GM13976 (cell line): ENCODE measurements around the gene CACFD1.

Source experiments
- DNase-seq: peaks from one replicate; pipeline ENCODE4 v3.0.0; 2012; ENCODE audit warnings: low spot score
- CTCF ChIP-seq: IDR thresholded peaks from 2 replicates; pipeline ENCODE4 v1.5.1; 2012; ENCODE audit warnings: borderline replicate concordance, mild to moderate bottlenecking; ENCODE audit not compliant: insufficient read depth; ENCODE audit errors: extremely low read depth, missing control alignments, control extremely low read depth
- in situ Hi-C: fragments of 300-500 bp; cut with MboI; formaldehyde crosslinking; loops from one replicate; pipeline ENCODE4 v1.12.0; 2022; ENCODE audit warnings: low sequenced_read_pairs, mixed read lengths, inconsistent platforms; ENCODE audit not compliant: unreplicated experiment

CACFD1 gene

DNA sequence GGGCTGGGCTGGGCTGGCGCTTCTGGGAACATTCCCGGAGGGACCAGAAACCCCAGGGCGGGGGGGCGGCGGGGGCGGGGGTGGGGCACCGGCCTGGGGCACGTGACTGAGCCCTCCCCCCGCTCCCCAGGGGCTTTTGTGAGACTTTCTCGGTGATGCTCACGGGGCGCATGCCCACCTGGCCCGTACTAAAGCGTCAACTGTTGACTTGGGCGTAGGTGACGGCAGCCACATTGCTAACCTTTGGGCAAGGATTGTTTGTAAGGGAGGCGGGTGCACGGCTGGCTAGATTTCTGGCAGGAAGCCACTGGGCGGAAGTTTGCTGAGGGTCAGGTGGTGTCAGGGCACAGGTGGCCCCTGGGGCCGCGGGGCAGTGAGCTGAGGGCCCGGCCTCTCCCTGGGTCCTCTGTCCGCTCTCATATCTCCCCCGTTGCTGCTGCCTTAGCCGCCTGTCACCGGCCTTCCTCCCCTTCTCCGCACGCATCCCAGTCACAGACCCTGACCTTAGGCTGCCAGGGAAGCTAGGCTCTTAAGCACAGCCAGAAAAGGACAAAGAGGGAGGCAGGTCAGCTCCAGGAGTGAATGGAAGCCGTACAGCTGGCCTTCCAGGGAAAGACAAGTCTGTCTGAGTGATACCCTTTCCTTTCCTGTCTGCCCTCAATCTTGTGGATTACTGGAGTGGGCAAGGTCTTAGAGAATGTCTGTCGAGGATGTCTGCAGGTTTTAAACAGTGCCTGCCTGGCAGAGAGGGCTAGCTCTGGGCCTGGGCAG is 812 bp downstream of the CACFD1 start:
- no peak for TF ChIP-seq CTCF
- in situ Hi-C loops = no loop called here
- DNase-seq = peak; percentile 76

DNA sequence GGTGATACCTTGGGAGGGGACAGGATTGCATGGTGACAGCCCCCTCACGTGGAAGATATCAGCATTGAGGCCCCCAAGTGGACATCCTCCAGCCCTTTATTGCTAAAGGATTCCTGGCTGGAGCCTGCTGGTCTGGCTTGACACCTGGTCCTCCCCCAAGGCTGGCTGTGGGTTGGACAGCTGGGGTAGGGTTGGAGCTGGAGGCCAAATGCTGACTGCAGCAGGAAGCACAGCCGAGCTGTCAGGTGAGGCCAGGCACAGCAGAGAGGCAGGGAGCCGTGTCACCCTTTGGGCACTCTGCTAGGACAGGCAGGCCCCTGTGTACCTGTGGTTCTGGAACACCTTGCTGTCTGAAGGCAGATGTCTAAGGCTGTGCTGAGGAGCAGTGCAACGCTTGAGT is 2.2 kb downstream of the CACFD1 start:
- in situ Hi-C loops = no loop called here
- no peak for TF ChIP-seq CTCF
- DNase-seq = no peak

GRCh38 chr9:133463234-133463863 is 3.6 kb downstream of the CACFD1 start:
- in situ Hi-C loops = no loop called here
- TF ChIP-seq CTCF = peak; percentile 20
- no peak for DNase-seq

GRCh38 chr9:133463864-133464615 is 4.3 kb downstream of the CACFD1 start:
- no peak for DNase-seq
- in situ Hi-C loops = no loop called here

DNA sequence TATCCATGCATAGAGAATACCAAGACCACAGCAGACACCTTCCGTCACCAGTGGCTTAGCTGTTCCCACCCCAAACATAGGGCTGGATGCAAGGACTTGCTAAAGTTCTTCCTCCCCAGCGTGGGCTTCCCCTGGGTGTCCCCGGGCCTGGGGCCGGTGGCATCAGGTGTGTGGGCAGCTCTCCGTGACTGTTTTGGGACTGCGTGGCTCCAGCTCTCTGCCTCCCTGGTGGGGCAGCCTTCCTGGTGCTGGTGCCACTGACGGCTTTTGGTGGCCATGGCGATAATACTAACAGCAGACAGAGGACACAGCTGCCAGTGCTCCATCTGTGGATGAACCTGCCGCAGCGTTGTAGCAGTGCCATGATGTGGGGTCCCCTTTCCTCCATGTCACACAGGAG is 4.9 kb downstream of the CACFD1 start:
- in situ Hi-C loops = no loop called here

More at GRCh38 chr9:133463864-133464615, 4.3 kb downstream of the CACFD1 start:
- TF ChIP-seq CTCF = no peak

More for the DNA sequence above, 4.9 kb downstream of the CACFD1 start:
- no peak for DNase-seq
- TF ChIP-seq CTCF = no peak
